ENCODE data around the gene KATNAL1.
"Not testable (repeated sequence)": the region's sequence is repeated elsewhere in the genome, so short reads cannot be mapped to it uniquely, and the experiment has no call there.

Gene KATNAL1

DNA sequence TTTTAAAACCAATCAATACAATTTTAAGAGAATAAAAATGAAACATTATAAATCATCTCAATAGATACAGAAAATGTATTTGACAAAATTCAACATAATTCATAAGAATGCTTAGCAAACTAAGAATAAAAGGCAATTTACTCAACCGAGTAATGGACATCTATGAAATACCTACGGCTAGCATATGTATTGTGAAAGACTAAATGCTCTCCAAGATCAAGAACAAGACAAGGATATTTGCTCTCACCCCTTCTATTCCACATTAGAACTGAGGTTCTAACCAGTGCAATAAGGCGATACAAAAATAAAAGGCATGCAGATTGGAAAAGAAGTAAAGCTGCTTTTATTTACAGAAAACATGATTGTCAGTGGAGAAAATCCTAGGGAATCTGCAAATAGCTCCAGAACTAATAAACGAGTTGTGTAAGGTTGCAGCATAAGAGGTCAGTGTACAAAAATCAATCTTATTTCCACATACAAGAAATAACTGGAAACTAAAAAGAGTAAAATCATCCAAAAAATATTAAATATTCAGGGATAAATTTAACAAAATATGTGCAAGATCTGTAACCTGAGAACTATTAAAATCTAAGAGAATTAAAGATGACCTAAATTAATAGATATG is 16.4 kb downstream of the KATNAL1 start:
- DNase-seq: no peak

DNA sequence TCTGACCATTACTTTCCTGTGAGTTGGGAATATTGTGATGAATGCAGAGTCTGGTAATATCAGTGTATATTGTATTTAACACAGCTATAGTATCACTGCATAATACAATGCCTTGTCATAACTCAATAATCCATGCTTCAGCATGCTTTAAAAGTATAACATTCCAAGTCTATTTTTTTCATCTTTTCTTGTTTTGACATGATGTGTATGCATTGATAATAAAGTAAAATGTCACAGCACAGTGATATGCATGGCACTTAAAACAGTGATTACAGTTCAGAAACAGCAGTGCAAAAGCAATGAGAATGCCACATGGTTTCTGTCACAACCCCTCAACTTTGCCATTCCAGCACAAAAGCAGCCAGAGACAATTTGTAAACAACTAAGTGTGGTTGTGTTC is 17.8 kb downstream of the KATNAL1 start:
- DNase-seq: no peak

DNA sequence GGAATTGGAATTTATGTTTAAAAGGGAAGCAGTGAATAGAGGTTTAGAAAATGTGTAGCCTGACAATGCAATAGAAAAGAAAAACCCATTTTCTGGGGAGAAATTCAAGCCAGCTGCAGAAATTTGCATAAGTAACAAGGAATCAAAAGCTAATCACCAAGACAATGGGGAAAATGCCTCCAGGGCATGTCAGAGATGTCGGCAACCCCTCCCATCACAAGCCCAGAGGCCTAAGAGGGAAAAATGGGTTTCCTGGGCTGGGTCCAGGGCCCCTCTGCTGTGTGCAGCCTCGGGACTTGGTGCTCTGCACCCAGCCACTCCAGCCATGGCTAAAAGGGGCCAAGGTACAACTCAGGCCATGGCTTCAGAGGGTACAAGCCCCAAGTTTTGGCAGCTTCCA is 21.3 kb downstream of the KATNAL1 start:
- not testable (repeated sequence) for DNase-seq

GRCh38 chr13:30276178-30276577 is 31.2 kb downstream of the KATNAL1 start:
- no peak for DNase-seq

DNA sequence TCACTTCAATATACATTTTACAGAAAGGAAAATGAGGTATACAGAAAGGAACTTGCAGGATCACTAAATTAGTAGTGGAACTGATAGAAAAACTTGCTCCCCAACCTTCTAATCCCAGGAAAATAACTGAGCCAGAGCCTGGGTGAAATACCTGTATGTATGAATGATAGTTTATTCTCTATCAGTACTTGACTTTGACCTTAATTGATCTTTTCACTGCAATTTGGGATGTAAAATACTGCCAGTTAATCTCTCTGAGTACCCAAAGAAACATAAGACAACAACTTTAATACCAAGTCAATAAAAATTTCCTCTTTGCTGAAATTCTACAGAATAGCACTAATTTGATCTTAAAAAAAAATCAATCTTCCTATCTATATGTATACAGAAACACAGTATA is 33.3 kb downstream of the KATNAL1 start:
- DNase-seq: no peak

GRCh38 chr13:30270035-30270434 is 37.3 kb downstream of the KATNAL1 start:
- not testable (repeated sequence) for DNase-seq

DNA sequence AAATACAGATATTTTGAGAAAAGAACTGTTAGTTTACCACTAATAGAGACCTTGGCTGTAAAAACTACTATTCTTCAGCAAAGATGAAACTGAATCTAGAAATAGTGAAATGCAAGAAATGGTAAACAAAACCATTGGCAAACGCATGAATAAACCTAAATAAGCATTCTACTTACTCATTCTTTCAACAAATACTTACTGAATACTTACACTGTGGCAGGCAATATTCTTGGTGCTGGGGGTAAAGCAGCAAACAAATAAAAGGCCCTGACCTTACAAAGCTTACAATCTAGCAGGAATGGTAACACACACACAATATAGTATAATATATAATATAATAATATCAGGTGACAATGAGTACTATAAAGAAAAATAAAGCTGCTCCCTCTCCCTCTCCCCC is 38.7 kb downstream of the KATNAL1 start:
- no peak for DNase-seq

GRCh38 chr13:30266756-30267155 is 40.6 kb downstream of the KATNAL1 start:
- no peak for DNase-seq

GRCh38 chr13:30259149-30259733 is 48.1 kb downstream of the KATNAL1 start:
- not testable (repeated sequence) for DNase-seq

DNA sequence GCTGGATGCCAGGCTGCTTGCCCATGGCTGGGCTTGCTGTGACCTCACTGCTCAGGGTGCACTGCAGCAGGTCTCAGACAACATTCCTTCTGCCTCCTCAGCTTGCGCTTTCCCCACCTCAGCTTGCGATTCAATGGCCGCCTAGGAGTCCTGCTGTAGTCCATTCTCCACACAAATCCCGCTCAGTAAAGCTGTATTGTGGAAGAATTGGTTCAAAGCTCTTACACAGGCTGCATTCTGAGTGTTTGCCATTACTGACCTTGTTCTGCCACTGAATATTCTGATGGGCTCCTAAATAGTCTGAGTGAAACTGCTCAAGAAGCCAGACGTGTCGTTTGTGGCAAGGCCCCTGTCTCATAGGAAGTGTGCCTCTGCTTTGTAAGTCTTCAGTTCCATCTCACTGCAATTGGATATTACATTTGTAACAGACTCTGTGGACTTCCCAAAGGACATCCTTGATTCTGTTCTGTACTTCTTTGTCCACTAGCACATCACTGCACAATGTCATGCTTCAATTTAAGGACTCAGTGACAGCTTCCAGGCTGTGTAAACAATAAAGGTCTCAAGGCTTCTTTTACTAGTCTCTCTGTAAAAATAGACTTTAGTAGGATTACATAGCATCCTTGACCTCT is 49.8 kb downstream of the KATNAL1 start:
- no peak for DNase-seq

GRCh38 chr13:30256713-30257467 is 50.5 kb downstream of the KATNAL1 start:
- no peak for DNase-seq

DNA sequence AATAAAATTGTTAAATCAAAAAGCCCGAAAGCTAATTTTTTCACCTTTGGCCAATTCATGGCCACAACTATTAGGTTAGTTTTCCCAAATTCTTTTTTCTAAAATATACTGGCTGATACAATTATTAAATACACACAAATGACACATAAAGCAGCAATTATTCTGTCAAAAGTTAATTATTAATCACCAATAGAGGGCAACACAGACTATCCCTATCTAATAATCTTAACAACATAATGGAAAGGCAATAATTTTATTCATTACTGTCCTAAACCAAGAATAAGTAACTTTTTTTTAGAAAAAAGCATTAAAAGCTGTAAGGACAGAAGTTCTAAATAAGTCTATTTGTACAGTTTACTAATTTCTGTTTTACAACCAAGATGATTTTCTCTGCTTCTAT is 51.7 kb downstream of the KATNAL1 start:
- no peak for DNase-seq

- DNase-seq: no peak
Measured at GRCh38 chr13:30253830-30254229, 53.5 kb downstream of the KATNAL1 start.

GRCh38 chr13:30247406-30247805 is 59.9 kb downstream of the KATNAL1 start:
- DNase-seq: no peak

- DNase-seq: no peak
Measured at GRCh38 chr13:30241532-30241931, 65.8 kb downstream of the KATNAL1 start.

GRCh38 chr13:30240608-30241007 is 66.7 kb downstream of the KATNAL1 start:
- no peak for DNase-seq

GRCh38 chr13:30235216-30235615 is 72.1 kb downstream of the KATNAL1 start:
- no peak for DNase-seq

DNA sequence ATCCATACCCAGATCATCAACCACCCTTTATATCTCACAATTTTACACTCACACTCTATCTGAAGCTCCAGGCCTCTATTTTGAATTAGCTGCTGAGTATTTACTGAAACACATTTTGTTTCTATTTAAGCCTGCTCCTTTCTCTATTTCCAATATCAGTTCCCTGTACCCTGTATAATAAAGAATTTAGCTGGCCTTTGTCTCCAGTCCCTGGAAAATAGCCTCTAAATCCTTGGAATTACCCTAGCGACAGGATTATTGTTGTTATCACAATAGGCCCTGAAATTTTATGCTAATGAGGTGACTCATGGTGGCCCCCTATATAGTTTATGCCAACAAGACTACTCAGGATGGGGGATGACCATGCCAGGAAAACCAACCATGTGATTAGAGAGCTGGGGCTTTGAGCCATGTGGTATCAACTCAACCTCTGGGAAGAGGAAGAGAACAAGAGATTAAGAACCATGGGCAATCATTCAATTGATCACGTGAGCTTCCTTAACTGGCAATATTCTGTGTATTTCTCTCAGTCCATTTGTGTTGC is 72.7 kb downstream of the KATNAL1 start:
- DNase-seq: no peak

GRCh38 chr13:30224732-30225131 is 82.6 kb downstream of the KATNAL1 start:
- DNase-seq: no peak

GRCh38 chr13:30222254-30222653 is 85.1 kb downstream of the KATNAL1 start:
- DNase-seq: no peak

DNA sequence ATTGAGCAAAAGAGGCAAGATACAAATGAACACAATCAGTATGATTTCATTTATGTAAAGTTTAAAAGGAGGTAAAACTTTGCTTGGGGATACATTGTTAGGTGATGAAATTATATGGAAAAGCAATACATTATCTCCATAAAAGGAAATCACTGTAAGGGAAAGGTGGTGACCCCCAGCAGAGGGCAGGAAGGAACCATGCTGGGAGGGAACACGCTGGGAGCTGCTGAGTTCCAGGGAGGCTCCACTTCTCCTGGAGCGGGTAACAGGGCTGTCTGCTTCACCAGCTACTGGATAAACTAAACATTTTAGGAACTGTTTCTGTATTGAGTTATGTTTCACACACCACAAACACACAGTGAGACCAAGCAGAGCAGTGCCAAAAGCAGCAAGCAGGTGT is 91.2 kb downstream of the KATNAL1 start:
- DNase-seq: no peak

DNA sequence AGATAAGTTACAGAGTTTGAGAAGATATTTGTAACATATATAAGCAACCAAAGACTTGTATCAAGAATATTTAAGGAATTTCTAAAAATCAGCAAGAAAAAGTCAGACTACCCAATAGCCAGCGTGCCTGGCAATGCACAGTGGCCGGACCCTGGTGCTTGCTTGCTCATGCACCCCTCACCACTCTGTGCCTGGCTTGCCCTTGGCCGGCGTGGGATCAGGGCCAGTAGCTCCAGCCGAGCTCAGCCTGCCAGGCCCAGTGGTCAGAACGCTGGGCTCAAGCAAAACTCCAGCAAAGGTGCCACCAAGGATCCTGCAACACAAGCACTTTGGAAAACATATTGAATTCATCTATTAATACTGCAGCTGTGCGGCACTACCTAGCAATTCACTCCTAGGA is 95.1 kb downstream of the KATNAL1 start:
- no peak for DNase-seq

DNA sequence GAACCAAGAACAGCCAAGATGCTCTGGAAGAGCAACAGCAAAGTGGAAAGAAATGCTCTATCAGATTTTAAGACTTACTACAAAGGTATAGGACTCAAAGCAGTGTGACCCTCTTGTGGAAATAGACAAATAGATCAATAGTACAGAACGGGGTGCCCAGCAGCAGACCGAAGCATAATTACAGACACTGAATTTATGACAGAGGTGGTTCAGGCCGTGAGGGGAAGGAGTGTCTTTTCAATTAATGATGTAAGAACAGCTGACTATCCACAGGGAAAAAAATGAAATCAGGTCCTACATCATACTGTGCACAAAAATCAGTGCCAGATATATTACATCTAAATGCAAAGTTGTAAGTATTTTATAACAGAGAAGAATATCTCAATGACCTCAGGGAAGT is 95.6 kb downstream of the KATNAL1 start:
- DNase-seq: no peak

DNA sequence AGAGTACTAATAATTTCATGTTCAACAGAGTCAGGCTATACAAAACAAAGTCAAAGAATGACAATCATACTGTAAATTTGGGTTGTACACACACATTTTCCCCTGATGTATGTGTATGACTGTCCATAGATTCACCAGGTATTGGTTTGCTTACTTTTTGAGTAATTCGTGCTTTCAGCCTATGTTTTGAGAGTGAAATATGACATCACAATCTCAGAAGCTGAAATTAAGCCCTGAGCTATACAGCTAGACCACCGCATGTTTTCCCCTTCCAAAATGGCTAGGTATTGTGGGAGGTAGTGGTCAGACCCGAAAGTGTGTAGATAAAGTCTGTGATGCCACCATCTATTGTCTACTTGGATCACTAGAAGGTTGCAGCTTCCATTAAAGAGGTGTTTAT is 102.8 kb downstream of the KATNAL1 start:
- DNase-seq: no peak

Data from DMS153 (cell line).